ENCODE results near the gene FUT3.
"Not testable (repeated sequence)": the region's sequence is repeated elsewhere in the genome, so short reads cannot be mapped to it uniquely, and the experiment has no call there.

FUT3 gene

GRCh38 chr19:5891572-5891937, 40.3 kb upstream of the FUT3 start:
- no peak overlapping the region for H3K4me3 ChIP-seq (ENCODE audit: control insufficient read depth, low read depth, low read length)
- no peak for DNase-seq (ENCODE audit: low read depth)
- TF ChIP-seq CTCF (conservative IDR thresholded peaks at IDR 0.05; ENCODE audit: control insufficient read depth, insufficient read depth, low read depth, low read length) = no peak

GRCh38 chr19:5890099-5890498, 38.9 kb upstream of the FUT3 start:
- no peak for DNase-seq (ENCODE audit: low read depth)
- H3K4me3 ChIP-seq (ENCODE audit: control insufficient read depth, low read depth, low read length) = no peak overlapping the region
- no peak for TF ChIP-seq CTCF (conservative IDR thresholded peaks at IDR 0.05; ENCODE audit: control insufficient read depth, insufficient read depth, low read depth, low read length)

- no peak overlapping the region for H3K4me3 ChIP-seq (ENCODE audit: control insufficient read depth, low read depth, low read length)
- TF ChIP-seq CTCF (conservative IDR thresholded peaks at IDR 0.05; ENCODE audit: control insufficient read depth, insufficient read depth, low read depth, low read length) = no peak
- peak; percentile 33 for DNase-seq (ENCODE audit: low read depth)
Measured at GRCh38 chr19:5889288-5889971, 38.2 kb upstream of the FUT3 start.

- not testable (repeated sequence) for DNase-seq (ENCODE audit: low read depth)
Measured at GRCh38 chr19:5884065-5884811, 33.0 kb upstream of the FUT3 start.

GRCh38 chr19:5883157-5883873, 32.1 kb upstream of the FUT3 start:
- DNase-seq (ENCODE audit: low read depth); H3K4me3 ChIP-seq (ENCODE audit: control insufficient read depth, low read depth, low read length): not testable (repeated sequence)

More at GRCh38 chr19:5884065-5884811, 33.0 kb upstream of the FUT3 start:
- H3K4me3 ChIP-seq (ENCODE audit: control insufficient read depth, low read depth, low read length) = not testable (repeated sequence)

- no peak for TF ChIP-seq CTCF (conservative IDR thresholded peaks at IDR 0.05; ENCODE audit: control insufficient read depth, insufficient read depth, low read depth, low read length)
- no peak for DNase-seq (ENCODE audit: low read depth)
- H3K4me3 ChIP-seq (ENCODE audit: control insufficient read depth, low read depth, low read length) = no peak overlapping the region
Measured at GRCh38 chr19:5882421-5882968, 31.2 kb upstream of the FUT3 start.

- TF ChIP-seq CTCF (conservative IDR thresholded peaks at IDR 0.05; ENCODE audit: control insufficient read depth, insufficient read depth, low read depth, low read length) = no peak
- H3K4me3 ChIP-seq (ENCODE audit: control insufficient read depth, low read depth, low read length) = no peak overlapping the region
- DNase-seq (ENCODE audit: low read depth) = no peak
Measured at GRCh38 chr19:5881543-5882299, 30.5 kb upstream of the FUT3 start.
